Endometrial microvascular endothelial cells (primary cell): ENCODE data around the gene GNGT2. TPM values are rescaled to one million over a fixed set of nuclear protein-coding genes. Genes with fewer than 3 reads are reported as not detected.

Experiments used
- in situ Hi-C: cut with HindIII; loops from 2 replicates; pipeline ENCODE4 v1.10.0; 2017; ENCODE audit warnings: low sequenced_read_pairs, low pct_unique_long_range_greater_than_20kb; ENCODE audit errors: inconsistent ontology term
- total RNA-seq: library from RNA; depleted of rRNA; stranded (reverse); fragments of >200 nt; gene quantifications from one replicate; pipeline ENCODE4 v1.2.3, GENCODE V29; 2015; ENCODE audit errors: inconsistent ontology term

GNGT2 gene
- total RNA-seq, 1 donor from 2014 or later = 5.4 TPM

DNA sequence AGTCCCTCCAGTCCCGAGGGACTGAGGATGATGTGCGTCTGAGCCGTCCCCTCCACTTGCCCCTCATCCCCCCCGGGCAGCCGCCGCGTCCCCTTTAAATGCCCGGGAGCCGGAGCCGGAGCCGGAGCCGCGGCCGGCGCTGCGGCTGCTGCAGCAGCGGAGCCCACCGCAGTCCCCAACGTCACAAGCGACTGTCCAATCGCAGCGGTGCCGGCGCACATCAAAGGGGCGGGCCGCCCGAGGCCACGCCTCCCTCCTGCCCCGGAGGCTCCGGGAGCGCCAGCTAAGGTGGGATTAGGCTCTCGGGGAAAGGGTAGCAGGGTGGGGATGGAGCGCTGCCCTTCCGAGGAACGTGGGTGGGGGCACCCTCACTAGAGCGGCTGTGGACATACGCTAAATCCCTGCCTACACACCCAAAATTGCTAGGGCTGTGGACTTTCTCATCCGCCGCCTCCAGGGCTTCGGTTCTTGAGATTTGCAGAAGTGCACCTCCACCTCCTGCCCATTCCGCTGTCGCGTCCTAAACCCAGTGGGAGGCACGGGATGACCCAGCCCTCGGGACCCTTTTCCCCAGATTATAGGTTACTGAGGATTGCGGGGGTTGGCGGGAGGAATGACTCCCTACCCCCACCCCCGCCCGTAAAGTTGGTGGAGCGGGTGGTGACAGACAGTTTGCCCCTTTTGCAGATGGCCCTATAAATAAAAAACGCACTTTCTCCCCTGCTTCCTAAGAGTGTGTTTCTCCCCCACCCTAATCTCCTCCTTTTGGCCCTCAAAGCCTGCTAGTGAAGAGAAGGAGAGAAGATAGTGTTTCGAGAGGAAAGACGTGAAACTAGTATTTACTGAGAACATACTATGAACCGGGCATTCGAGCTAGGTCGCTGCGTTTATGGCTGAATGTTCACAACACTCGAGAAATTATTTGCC is 20.5 kb upstream of the GNGT2 start, which contains the start of gene PHOSPHO1:
PHOSPHO1 (minus strand) TSS at position 152 of the 927 bp plus-strand sequence. CDS start 4,096 bp downstream, outside the sequence.
- in situ Hi-C loops = no loop called here

DNA sequence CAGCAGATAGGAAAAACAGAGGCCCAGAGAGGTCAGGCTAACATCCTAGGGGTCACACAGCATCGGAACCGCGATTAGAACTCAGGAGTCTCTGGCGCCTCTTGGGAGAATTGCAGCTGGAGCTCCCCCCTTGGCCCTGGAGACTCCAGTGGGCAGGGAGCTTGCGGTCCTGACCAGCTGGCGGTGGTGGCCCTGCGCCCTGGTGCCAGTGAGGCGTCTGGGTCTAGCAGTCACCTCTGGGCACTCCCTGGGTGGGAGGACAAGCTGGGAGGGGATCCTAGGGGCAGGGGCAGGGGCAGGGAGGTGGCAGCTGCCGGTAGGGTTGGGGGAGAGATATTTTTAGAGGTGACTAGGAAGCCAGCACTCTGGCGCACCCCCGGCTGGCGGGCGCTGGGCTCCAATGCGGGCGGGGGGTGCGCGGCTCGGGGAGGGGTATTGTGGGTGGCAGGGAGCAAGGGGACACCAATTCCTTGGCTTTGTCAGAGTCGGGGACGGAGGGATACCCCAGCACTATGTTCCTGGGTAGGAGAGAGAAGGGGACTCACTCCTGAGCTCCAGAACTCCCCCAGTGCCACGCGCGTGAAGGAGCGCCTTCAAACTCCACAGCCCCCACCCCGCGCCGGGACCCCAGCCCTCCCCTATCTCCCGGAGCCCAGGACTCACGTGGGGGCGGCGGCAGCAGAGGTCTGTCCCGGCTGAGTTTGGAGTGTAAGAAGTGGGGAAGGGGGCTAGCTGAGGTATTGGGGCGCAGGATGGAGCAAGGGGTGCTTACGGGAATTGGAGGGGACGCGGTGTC is 19.6 kb upstream of the GNGT2 start:
- in situ Hi-C loops = no loop called here

DNA sequence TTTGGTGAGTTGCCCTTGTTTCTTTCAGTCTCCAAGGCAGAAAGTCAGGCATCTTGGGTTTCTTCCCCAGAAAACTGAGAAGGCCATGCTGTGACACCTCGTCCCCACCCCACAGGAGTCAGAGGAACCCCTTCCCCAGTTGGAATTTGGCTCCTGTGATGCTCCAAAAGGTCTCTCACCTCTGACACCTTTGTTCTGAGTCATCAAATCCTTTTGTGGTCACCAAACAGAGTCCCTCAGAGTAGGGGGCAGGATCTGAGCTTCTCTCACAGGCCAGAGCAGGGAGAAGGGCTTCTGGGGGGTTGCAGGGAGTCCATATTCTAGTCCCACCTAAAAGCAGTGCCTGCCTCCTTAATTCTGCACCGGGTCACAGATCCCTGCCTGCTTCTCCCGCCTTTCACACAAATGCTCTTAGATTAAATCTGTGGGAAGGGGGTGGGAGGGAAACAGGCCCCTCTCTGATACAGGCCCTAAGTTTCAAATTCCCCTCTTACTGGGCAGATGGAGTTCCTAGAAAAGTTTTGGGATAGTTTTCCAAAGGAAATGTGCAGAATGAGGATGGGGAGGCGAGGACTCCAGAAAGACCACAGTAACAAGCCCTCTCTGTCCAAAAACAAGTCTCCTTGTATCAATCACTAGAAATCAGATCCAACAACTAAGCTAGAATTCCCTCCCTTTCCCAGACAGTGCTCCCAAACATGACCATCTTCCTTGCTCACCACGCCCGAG is 18.9 kb upstream of the GNGT2 start:
- in situ Hi-C loops = no loop called here

DNA sequence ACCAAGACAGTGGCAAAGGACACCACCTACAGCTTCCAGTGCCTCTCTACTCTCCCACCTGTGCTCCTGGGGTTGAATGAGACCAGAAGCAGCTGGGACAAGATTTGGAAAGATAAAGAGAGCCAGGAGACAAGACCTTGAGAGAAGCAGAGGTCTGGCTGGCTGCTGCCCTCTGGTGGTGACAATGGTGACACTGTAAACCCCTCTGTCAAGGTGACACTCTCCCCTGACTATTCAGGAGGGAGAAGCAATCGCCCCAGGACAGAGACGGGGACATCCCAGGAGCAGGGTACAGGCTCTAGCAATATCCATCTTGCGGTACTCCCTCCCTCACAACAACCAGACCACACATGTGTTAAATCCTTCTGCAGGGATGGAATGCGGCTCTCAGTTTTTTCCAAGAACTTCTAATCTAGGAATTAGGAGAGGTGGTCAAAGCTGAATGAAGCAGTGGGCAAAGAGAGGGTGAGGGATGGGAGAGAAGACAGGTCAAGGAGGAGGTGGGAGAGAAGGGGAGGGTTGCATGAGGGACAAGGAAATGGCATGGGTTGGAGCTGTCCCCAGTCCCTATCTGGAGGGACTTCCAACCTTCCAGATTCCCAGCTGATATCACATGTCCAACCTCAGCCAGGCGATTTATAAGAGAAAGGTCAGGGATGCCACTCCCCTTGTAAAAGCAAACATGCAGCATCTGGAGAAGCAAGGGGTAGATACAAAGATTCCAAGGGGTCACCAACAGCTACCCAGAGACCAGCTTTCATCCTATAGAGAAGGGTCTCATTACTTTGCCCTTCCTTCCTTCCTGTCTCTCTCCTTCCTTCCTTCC is 17.3 kb upstream of the GNGT2 start:
- in situ Hi-C loops = no loop called here

DNA sequence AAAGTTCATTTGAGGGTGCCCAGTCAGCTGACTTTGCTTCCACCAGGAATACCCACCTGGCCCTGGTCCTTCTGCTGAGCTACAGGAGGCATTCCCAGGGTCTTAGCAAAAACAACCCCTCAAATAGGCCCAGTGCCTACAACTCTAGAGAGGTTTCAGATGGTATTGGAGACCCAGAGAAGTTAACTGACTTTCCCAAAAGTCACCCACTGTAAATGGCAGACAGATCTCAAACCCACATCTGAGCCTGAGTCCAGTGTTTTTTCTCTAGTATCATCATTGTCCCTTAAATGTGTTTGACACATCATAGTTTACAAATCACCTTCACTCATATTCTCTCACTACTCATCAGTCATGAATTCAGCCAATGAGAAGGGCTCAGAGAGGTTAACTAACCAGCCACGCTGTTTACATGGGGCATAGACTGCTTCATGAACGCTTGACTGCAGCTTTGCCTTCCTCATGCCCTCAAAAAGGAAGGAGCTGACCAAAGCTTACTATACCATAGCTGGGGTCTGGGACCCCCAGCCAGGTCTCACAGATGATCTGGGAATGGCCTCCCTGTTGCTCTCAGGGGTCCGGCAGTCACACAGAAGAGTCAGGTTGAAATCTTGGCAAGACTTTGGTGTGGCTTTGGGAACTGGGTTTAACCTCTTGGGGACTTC is 16.5 kb upstream of the GNGT2 start:
- in situ Hi-C loops = no loop called here

DNA sequence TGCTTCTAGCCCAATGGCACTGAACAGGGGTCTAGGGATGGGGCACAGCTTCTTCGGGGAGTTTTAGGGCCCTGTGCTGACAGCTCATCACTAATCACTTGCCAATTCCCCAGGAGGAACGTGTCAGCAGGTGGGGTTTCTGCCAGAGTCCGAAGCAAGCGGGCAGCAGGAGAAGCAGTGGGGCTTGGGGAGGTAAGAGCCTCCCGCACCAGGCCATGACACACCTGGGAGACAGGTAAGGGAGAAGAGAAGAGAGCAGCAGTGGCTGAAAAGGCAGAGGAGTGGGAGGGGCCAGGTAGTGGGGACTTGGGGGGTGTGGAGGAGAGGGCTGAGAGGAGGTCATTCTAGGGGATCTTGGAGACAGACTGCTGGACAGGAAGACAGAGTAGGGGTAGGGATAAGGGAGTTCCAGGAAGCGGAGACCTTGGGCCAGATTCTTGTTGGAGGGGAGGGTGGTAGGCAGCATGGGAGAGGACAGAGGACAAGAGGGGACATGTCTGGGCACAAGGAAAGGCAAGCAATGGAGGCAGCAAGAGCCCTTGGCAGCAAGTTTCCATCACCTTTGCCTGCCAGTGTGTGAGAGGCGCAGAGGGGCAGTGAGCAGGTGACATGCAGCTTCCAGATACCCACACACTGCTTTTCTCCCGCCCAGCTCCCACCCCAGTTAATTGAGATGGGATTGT is 15.3 kb upstream of the GNGT2 start:
- in situ Hi-C loops = no loop called here

DNA sequence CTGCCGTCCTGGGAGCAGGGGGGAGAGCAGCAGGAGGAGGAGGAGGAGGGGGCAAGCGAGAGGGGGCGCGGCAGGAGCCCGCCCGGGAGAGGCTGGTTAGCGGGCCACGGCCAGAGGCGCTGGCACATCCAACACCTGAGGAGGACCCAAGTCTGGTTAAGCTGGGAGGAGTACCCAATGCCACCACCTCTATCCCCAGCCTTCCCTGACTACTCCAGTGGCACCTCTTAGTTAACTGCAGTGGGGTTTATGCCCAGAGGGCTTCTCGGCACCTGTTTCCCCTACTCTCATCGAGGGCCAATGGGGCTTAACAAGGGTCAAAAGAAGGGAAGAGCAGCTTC is 14.6 kb upstream of the GNGT2 start:
- in situ Hi-C loops = no loop called here

DNA sequence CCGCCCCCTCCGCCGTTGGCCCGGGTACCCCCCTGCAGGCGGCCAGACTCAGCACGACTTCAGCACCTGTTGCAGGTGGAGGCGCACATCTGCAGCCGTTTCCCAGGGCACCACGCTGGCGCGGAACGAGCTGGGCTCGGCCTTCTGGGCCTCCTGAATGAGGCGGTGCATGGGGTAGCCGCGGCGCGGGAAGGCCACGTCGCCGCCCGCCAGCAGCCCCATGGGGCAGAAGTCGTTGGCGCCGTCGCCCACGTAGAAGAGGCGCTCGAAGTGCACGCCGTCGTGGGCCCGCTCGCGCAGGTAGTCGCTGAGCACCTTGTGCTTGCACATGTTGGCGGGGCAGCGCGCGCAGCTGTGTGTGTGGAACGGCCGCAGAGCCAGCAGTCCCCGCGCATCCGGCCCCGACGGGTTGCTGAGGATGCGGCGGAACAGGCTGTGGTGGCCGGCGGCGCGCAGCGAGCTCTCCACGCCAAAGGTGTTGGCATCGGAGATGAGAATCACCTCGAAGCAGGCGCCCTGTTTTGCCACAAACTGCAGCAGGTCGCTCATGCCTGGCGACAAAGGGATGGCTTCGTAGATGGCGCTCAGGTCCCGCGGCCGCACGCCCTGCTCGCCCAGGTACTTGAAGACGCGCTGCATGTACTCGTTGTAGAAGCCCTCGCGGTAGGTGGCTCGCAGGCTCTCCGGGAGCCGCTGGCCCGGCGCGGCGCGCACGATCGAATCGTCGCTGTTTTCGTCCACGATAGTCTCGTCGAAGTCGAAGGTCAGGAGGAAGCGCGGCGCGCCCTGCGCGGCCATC is 14.0 kb upstream of the GNGT2 start:
- in situ Hi-C loops = no loop called here

DNA sequence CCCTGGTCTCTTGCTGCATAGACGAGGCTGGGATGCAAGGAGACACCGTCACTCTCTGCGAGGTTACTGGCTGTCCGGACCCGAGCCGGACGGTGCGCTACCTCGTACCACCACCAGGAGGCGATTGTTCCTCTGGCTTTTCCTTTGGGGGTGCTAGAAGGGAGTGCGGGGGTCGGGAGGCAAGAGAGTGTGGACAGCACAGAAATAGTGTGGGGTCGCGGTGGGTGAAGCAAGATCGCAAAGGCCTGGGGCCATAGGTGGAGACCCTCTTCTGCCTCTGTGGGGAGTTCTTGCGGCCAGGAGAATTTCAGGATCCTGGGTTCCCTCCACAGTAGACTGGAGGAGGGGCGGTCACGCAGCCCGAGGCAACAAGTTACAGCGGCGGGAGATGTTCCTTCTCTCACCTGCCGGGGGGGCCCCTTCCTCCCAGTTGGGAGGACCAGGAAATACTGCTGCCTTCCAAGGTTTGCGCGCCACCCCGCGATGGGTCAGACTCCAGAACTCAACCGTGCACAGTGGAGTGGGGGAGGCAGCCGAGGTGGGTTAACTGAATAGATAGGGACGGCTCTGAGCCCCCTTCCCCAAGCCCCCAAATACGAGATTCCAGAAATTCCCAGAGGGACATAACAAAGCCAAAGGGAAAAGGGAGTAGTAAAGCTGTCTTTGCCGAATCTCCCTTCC is 13.3 kb upstream of the GNGT2 start:
- in situ Hi-C loops = no loop called here

DNA sequence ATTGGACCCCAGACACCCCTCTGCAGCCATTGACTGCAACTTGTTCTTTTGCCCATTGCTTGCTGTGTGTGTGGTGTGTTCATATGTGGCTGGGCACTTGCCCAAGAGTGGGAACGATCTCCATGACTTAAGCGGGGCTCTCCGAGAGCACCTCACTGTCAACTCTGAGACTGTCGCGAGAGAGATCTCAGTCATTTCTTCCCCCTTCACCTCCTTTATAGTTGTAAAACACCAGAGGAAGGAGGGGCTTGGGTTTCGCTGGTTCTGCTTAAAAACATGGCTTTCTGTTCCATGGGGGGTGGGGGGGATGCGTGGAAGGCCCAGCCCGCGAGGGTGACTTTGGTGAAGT is 12.8 kb upstream of the GNGT2 start:
- in situ Hi-C loops = no loop called here

DNA sequence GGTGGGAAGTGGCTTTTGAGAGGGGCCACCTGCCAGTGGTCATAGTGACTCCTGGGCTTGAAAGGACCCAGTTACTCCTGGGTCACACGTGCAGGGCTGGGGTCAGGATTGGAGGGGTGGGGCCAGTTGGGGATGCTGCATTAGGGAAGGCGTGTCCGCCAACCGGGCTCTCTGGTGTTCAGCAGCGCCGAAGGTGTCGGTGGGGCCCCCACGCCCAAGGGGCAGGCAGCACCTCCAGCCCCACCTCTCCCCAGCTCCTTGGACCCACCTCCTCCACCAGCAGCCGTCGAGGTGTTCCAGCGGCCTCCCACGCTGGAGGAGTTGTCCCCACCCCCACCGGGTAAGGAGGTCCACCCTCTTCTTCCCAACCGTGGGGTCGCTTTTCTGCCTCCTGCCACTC is 9.6 kb upstream of the GNGT2 start:
- in situ Hi-C loops = no loop called here

DNA sequence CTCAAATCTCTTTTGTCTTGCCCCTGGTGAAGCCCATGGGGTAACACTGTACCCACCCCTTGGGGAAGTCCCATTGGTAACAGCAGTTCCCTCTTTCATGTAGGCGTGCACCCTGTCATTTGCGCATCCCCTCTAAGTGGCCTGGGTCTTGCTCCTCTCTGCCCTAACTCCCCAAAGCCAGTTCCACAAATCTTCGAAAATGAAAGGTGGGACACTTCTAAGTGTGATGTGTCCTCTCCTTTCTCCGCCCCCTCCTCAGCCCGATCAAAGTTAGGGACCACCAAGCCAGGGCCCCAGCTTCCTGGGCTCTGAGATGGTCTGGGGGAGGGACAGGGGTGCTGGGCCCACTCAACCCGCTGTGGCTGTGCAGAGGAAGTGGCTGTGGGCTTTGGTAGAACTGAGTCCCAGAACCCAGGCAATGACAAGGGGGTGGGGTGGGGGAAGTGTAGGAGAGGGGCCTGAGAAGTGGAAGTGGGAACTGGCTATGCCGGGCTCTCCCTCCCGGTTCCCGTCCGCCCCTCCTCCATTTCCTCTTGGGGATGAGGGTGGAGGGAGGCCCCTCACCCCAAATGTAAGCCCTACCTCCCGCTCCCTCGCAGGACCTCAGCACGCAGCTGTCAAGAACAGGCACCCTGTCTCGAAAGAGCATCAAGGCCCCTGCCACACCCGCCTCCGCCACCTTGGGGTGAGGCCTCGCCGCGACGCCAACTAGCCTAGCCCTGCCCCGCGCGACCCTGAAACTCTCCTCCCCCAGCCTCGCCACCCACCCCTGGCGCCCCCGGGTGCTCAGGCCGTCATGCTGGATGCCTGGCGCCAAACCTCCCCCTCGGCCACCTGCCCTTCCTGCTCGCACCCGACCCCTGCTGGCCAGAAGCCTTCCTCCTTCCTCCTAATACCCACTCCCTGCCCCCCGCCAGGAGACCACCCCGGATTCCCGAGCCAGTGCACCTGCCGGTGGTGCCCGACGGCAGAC is 8.9 kb upstream of the GNGT2 start:
- in situ Hi-C loops = no loop called here

DNA sequence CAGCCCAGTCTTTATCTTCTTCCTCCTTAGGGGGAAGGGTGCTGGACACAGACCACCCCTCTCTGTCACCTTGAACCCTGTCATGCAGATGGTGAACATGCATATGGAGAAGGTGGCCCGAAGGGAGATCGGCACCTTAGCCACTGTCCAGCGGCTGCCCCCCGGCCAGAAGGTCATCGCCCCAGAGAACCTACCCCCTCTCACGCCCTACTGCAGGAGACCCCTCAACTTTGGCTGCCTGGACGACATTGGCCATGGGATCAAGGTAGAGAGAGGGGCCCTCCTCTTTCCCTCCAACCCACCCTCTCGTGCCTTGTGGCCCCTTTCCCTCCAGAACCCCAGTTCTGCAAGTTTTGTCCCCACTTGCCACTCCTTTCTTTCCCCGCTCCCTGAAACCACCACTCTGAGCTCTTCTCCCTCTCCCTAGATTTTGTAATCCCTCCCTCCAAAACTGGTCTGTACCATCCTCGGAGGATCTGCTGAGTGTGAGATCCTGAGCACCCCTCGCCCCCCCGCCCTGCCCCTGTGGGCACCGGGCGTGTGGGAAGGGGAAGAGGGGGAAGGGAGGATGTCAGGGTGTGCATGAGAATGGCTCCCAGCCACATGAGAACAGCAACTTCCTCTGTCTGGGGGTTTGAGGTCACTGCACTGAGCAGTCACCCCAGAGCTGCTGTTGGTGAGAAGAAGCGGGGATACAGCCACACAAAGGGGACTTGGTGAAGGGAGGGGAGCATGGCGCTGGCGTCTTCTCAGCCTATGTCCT is 7.5 kb upstream of the GNGT2 start:
- in situ Hi-C loops = no loop called here

DNA sequence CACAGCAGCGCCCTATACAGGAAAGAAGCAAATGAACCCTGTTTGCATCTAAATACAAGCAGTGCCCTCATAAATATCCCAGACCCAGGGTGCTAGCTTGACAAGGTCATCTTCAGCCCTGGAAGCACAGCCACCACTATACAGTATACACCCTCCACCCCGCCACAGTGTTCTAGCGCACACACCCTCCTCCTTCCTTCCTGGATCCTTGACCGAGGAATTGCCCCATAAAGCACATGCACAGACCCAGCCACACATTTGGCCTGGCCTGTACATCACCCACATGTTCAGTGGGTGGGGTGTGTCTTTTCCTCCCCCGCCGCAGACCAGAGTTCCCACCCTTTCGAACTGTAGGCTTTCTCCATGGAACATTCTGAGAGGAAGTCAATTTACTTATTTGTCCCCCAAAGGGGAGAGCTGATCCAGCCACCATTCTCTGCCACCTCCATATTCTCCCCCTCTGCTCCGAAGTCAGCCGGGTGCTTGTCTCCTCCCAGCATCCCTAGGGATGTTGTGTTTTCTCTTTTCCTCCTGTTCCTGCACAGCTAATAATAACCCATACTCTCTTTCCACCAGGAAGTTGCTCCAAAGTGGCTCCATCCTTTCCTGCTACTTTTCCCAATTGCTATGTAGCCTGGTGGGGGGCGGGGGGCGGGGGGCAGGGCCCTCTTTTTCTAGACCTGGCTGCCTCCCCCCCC is 6.7 kb upstream of the GNGT2 start:
- in situ Hi-C loops = no loop called here
